Nasal cavity respiratory epithelium epithelial cell of viscerocranial mucosa (primary cell): ENCODE results near the gene HSP90AB1. TPM values are rescaled to one million over a fixed set of nuclear protein-coding genes. Genes with fewer than 3 reads are reported as not detected.

Experiments
- total RNA-seq: library from RNA; depleted of rRNA; stranded (reverse); fragments of >200 nt; gene quantifications from 2 replicates; pipeline ENCODE4 v1.2.3, GENCODE V29; 2014

The HSP90AB1 gene
- total RNA-seq = 371 and 571 TPM in 2 replicates

GRCh38 chr6:44246663-44247337, at the start of gene HSP90AB1:
HSP90AB1 (plus strand) TSS chr6:44247101; CDS start chr6:44248630, 1,529 bp downstream.

GRCh38 chr6:44216677-44217331, 30.1 kb upstream of the HSP90AB1 start, which contains the start of gene MYMX:
MYMX (plus strand) TSS chr6:44216926; CDS start chr6:44217472, 546 bp downstream.

DNA sequence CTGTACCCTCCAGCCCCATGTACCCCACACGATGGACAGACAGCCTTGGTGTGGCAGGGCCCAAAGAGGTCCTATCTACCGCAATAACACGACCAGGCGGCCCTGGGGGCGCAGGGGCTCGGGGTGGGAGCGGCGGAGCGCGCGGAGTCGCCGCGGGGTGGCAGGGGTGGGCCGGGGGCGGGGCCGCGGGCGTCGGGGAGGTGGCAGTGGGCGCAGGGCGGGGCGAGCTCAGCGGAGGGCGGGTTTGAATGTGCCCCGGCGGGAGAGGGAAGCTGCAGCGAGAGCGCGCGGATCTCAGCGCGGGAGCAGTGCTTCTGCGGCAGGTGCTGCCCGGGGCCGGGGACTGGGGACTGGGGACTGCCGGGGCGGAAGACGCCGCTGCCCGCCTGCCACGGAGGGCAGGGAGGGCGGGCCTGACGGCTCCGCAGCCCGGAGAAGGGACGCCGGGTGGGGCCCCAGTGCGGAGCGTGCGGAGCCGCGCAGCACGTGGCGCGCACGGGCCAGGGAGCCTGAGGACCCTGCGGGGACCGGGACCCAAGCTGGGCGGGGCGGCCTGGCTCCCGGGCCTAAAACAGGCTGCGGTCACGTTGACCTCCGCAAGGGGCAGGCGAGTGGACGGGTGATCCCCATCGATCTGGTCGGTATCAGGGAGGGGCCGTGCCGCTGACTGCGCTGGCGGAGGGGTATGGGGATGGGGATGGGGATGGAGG, 23.4 kb upstream of the HSP90AB1 start, which contains the start of gene SLC29A1:
SLC29A1 (plus strand) TSS at position 277 of the 710 bp plus-strand sequence. CDS start 3,719 bp downstream, outside the sequence.

GRCh38 chr6:44257025-44257752, 10.3 kb downstream of the HSP90AB1 start, which contains the start of gene SLC35B2:
SLC35B2 (minus strand) TSS chr6:44257528; CDS start chr6:44257410, 118 bp downstream.

DNA sequence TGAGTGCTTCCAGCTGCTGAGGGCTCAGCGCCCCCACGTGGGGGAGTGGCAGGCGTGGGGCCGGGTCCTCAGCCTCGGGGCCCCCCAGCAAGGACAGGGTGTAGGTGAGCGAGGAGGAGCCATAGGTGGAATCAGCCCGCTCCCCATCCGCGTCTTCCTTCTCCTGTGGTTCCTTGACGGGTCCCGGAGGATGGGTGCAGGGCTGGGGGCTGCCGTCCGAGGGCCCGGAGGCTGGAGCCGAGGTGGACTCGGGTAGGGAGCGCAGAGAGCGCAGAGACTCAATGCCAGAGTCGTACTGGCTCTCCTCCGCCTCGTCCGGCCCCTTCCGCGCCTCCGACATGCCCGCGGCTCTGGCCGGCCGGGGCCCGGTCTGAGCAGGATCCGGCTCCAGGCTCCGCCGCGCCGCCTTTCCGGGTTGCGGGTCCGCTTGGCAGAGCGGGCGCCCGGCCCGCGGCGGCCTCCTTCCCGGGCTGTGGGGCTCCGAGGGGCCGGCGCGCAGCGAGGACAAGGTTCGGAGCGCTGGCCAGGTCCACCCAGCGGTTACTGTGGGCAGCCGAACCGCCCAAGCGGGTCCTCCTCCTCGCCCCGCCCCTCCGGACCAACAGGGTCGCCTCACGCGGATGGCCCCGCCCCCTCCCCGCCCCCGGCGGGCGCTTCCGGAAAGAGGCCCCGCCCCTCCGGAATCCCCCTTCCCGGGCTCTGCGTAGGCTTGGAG, 18.3 kb downstream of the HSP90AB1 start, which contains the start of gene NFKBIE:
NFKBIE (minus strand) TSS at position 545 of the 715 bp plus-strand sequence; CDS start at position 340, 205 bp downstream.

GRCh38 chr6:44269921-44270525, 23.1 kb downstream of the HSP90AB1 start, which contains the start of gene TMEM151B:
TMEM151B (plus strand) TSS chr6:44270450; CDS start chr6:44270743, 293 bp downstream.

Other genes starting within 250 kb of the HSP90AB1 start
- 32.5 and 58.4 TPM in 2 replicates for gene MRPL14, start 119.6 kb upstream of the HSP90AB1 start, total RNA-seq
- gene TMEM63B, start 119.5 kb upstream of the HSP90AB1 start, total RNA-seq = 38.6 and 106 TPM in 2 replicates
- gene CAPN11, start 88.3 kb upstream of the HSP90AB1 start, total RNA-seq = not detected in 2 replicates
- not detected in 2 replicates for gene MYMX, start 30.2 kb upstream of the HSP90AB1 start, total RNA-seq
- gene SLC29A1, start 23.5 kb upstream of the HSP90AB1 start, total RNA-seq = 3.4 and 7.2 TPM in 2 replicates
- gene SLC35B2, start 10.4 kb downstream of the HSP90AB1 start, total RNA-seq = 51.9 and 56.0 TPM in 2 replicates
- 4.8 and 6.8 TPM in 2 replicates for gene NFKBIE, start 18.4 kb downstream of the HSP90AB1 start, total RNA-seq
- under 0.01 and 0.07 TPM in 2 replicates for gene TMEM151B, start 23.3 kb downstream of the HSP90AB1 start, total RNA-seq
- 10.3 and 23.0 TPM in 2 replicates for gene AARS2, start 66.2 kb downstream of the HSP90AB1 start, total RNA-seq
- not detected in 2 replicates for gene SPATS1, start 95.5 kb downstream of the HSP90AB1 start, total RNA-seq
- gene CDC5L, start 140.6 kb downstream of the HSP90AB1 start, total RNA-seq = 17.4 and 25.1 TPM in 2 replicates